NB4 (cell line): ENCODE data around the gene C9orf43.

Experiments used
- POLR2A ChIP-seq: IDR thresholded peaks from 2 replicates; pipeline ENCODE4 v1.6.1; 2011; ENCODE audit warnings: mild to moderate bottlenecking; ENCODE audit not compliant: insufficient read length; ENCODE audit errors: extremely low read depth
- TF ChIP-seq, protein P1 (sequence below): IDR thresholded peaks from one replicate; pipeline ENCODE4 v1.5.1; 2012; ENCODE audit warnings: low read depth, low read length

DNA sequence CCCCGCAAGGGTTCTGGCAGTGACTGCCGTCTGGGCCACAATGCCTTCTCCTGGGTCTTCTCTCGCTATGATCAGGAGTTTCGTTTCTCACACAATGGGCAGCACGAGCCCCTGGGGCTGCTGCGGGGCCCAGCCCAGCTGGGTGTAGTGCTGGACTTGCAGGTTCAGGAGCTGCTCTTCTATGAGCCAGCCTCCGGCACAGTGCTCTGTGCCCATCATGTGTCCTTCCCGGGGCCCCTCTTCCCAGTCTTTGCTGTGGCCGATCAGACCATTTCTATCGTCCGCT lies 40.7 kb upstream of the C9orf43 start:
- TF ChIP-seq, protein P1, sequence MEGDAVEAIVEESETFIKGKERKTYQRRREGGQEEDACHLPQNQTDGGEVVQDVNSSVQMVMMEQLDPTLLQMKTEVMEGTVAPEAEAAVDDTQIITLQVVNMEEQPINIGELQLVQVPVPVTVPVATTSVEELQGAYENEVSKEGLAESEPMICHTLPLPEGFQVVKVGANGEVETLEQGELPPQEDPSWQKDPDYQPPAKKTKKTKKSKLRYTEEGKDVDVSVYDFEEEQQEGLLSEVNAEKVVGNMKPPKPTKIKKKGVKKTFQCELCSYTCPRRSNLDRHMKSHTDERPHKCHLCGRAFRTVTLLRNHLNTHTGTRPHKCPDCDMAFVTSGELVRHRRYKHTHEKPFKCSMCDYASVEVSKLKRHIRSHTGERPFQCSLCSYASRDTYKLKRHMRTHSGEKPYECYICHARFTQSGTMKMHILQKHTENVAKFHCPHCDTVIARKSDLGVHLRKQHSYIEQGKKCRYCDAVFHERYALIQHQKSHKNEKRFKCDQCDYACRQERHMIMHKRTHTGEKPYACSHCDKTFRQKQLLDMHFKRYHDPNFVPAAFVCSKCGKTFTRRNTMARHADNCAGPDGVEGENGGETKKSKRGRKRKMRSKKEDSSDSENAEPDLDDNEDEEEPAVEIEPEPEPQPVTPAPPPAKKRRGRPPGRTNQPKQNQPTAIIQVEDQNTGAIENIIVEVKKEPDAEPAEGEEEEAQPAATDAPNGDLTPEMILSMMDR = no peak
- TF ChIP-seq POLR2A = no peak
